Activated naive CD4-positive, alpha-beta T cell treated with anti-CD3 and anti-CD28 coated beads, Interleukin-2, amount 50 U/mL, for 72 hours (primary cell): ENCODE results near the gene TPSD1. TPM values are rescaled to one million over a fixed set of nuclear protein-coding genes. Genes with fewer than 3 reads are reported as not detected.

Source experiments
- total RNA-seq, 2 donors: library from RNA; stranded (reverse); gene quantifications; one replicate each; pipeline ENCODE4 v1.2.3, GENCODE V29; 2022

Gene TPSD1
- total RNA-seq, 2 donors from 2014 or later = not detected

Other genes starting within 250 kb of the TPSD1 start
- gene SSTR5, start 183.3 kb upstream of the TPSD1 start, total RNA-seq = not detected
- gene C1QTNF8, start 159.8 kb upstream of the TPSD1 start, total RNA-seq = not detected
- 1 to 10 TPM in 1 of 2 donors, under 1 TPM in 1; 0.68 to 1.7 TPM for gene CACNA1H, start 103.0 kb upstream of the TPSD1 start, total RNA-seq
- not detected for gene TPSG1, start 30.8 kb upstream of the TPSD1 start, total RNA-seq
- 1 to 10 TPM in 1 of 2 donors, not detected in 1; 1.3 TPM for gene TPSB2, start 25.9 kb upstream of the TPSD1 start, total RNA-seq
- gene TPSAB1, start 15.4 kb upstream of the TPSD1 start, total RNA-seq = under 1 TPM; 0.64 to 0.77 TPM
- gene UBE2I, start 53.6 kb downstream of the TPSD1 start, total RNA-seq = 100 to 1,000 TPM; 205 to 246 TPM
- 1 to 10 TPM in 1 of 2 donors, under 1 TPM in 1; 0.34 to 1.9 TPM for gene BAIAP3, start 77.6 kb downstream of the TPSD1 start, total RNA-seq
- 10 to 100 TPM; 34.4 to 50.8 TPM for gene TSR3, start 95.8 kb downstream of the TPSD1 start, total RNA-seq
- gene GNPTG, start 95.9 kb downstream of the TPSD1 start, total RNA-seq = 10 to 100 TPM; 21.7 to 25.4 TPM
- 10 to 100 TPM; 38.0 to 72.1 TPM for gene UNKL, start 158.6 kb downstream of the TPSD1 start, total RNA-seq
- 10 to 100 TPM; 12.4 to 15.2 TPM for gene UQCC4, start 164.7 kb downstream of the TPSD1 start, total RNA-seq
- gene PERCC1, start 175.0 kb downstream of the TPSD1 start, total RNA-seq = under 1 TPM in 1 of 2 donors, not detected in 1; 0.27 TPM
- 1 to 10 TPM; 2.6 to 3.6 TPM for gene CCDC154, start 188.5 kb downstream of the TPSD1 start, total RNA-seq
- gene CLCN7, start 219.0 kb downstream of the TPSD1 start, total RNA-seq = 100 to 1,000 TPM in 1 of 2 donors, 10 to 100 TPM in 1; 43.2 to 138 TPM
- gene PTX4, start 232.9 kb downstream of the TPSD1 start, total RNA-seq = not detected
- gene TELO2, start 237.3 kb downstream of the TPSD1 start, total RNA-seq = 10 to 100 TPM; 53.4 to 94.9 TPM